ENCODE data around the gene DAO.

The DAO gene

DNA sequence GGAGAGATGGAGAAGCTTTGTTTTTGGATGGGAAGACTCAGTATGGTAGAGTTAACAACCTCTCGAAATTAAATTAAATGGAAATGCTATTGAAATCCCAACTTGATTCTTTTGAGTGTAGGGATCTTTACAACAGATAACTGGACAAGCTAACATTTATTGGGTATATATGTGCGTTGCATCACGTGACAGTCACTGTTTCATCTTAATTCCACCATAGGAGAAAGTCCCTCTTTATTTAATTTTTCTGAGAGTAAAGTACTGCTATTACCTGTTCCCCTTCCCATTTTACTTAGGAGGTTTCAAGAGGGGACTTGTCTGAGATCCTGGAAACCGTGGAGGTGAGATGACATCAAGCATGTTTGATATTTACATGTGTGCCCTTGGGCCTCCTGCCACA is 11.1 kb upstream of the DAO start:
- H3K4me3 ChIP-seq (ENCODE audit: low read depth, low read length) = no peak overlapping the region

GRCh38 chr12:108875280-108875679 is 4.6 kb upstream of the DAO start:
- H3K4me3 ChIP-seq (ENCODE audit: low read depth, low read length) = no peak overlapping the region

GRCh38 chr12:108875682-108876361 is 4.1 kb upstream of the DAO start:
- no peak overlapping the region for H3K4me3 ChIP-seq (ENCODE audit: low read depth, low read length)

- H3K4me3 ChIP-seq (ENCODE audit: low read depth, low read length) = no peak overlapping the region
Measured at GRCh38 chr12:108876550-108876949, 3.3 kb upstream of the DAO start.

GRCh38 chr12:108881953-108882352 is 2.1 kb downstream of the DAO start:
- H3K4me3 ChIP-seq (ENCODE audit: low read depth, low read length) = no peak overlapping the region

GRCh38 chr12:108884116-108885012 is 4.5 kb downstream of the DAO start:
- H3K4me3 ChIP-seq (ENCODE audit: low read depth, low read length) = no peak overlapping the region

DNA sequence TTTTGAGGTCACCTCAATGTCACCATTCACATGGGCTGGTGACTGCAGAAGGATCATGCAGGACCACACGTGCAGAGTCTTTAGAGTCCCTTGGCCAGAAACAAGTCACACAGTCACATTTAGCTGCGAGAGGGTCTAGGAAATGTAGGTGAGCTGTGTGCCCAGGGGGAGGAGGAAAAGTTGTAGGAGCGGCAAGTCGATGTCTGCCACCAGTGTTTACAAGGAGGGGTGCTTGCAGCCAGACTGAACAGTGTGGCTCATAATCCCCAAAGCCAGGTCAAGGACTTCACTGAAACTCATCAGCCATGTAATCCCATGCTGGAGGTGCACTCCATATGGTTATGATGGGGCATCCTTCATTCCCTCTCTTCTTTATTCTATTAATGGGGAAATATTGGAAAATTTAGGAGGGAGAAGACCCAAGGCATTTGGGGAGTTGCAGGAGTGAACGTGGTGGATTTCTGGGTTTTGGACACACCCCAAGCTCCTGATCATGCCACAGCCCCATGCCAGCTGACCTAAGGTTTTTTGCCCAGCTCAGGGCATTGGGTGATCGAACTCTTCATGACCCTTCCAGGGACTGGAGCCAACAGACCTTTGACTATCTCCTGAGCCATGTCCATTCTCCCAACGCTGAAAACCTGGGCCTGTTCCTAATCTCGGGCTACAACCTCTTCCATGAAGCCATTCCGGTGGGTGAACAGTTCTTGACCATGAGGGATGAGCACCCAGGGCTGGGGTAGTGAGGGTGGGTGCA is 7.2 kb downstream of the DAO start:
- H3K4me3 ChIP-seq (ENCODE audit: low read depth, low read length) = no peak overlapping the region

- no peak overlapping the region for H3K4me3 ChIP-seq (ENCODE audit: low read depth, low read length)
Measured at GRCh38 chr12:108888031-108888430, 8.1 kb downstream of the DAO start.

DNA sequence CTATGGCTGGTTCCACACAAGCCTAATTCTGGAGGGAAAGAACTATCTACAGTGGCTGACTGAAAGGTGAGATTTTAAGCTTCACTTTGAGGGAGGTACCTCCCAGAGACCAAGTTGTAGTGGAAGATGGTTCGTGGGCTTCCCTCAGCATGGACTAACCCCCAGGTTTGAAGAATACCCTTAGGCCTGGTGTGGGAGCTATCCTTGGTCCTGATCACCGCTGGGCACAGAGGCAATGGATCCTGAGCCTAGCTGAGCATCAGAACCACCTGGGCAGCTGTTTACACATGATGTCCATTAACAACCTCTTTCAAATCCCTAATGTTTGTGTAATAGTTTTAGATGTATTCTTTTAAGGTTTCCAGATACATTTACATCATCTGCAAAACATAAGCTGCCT is 10.3 kb downstream of the DAO start:
- no peak overlapping the region for H3K4me3 ChIP-seq (ENCODE audit: low read depth, low read length)

DNA sequence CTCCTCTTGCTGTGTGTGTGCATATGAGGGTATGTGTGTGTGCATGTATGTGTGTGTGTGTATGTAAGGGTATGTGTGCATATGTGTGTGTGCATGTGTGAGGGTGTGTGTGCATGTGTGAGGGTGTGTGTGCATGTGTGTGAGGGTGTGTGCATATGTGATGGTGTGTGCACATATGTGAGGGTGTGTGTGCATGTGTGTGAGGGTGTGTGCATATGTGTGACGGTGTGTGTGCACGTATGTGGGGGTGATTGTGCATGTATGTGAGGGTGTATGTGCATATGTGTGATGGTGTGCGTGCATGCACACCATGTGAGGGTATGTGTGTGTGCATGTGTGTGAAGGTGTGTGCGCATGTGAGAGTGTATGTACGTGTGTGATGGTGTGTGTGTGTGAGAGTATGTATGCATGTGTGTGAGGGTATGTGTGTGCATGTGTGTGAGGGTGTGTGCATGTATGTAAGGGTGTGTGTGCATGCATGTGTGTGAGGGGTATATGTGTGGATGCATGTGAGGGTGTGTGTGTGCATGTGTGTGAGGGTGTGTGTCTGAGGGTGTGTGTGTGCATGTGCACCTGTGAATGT is 15.4 kb downstream of the DAO start:
- H3K4me3 ChIP-seq (ENCODE audit: low read depth, low read length) = no peak overlapping the region

GRCh38 chr12:108896336-108896735 is 16.4 kb downstream of the DAO start:
- H3K4me3 ChIP-seq (ENCODE audit: low read depth, low read length) = no peak overlapping the region

GRCh38 chr12:108896817-108897216 is 16.9 kb downstream of the DAO start:
- H3K4me3 ChIP-seq (ENCODE audit: low read depth, low read length) = no peak overlapping the region

DNA sequence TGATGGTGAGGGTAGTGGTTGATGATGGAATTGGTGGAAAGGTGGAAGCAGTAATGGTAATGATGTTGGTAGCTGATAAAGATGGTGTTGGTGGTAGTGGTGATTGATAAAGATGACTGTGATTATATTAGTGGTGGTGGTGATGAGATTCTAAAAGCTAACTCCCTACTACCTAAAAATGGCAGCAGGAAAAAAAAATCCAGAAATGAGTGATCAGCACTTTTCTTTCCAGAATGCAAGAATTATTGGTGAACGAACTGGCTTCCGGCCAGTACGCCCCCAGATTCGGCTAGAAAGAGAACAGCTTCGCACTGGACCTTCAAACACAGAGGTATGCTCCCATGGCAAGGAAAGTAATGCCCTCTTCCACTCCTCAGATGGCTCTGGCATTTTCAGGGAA is 19.3 kb downstream of the DAO start:
- no peak overlapping the region for H3K4me3 ChIP-seq (ENCODE audit: low read depth, low read length)

GRCh38 chr12:108905725-108906124 is 25.8 kb downstream of the DAO start:
- no peak overlapping the region for H3K4me3 ChIP-seq (ENCODE audit: low read depth, low read length)

GRCh38 chr12:108906971-108907370 is 27.1 kb downstream of the DAO start:
- H3K4me3 ChIP-seq (ENCODE audit: low read depth, low read length) = no peak overlapping the region

DNA sequence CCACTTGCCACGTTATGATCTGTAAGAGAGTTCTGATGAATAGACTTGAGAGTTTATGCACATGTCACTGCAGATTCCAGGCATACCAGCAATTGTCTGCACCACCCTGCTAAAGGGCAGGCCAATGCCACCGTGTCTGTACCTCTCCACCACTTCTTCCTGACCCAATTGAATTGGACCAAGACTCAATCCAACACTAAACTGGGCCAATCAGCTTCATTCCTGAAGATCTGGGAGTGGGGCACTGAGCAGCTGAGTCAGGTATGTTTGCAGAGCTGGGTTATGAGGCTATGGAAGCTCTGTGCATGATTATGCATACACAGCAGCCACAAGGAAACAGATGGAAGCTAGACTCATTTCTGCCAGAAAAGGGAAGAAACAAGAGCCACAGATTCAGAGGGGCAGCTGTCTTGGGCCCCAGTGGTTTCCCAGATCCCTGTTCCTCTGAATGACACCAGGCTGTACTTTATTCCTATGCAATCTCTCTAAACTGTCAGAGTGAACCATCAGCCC is 28.0 kb downstream of the DAO start:
- no peak overlapping the region for H3K4me3 ChIP-seq (ENCODE audit: low read depth, low read length)

- H3K4me3 ChIP-seq (ENCODE audit: low read depth, low read length) = no peak overlapping the region
Measured at GRCh38 chr12:108910336-108910735, 30.4 kb downstream of the DAO start.

DNA sequence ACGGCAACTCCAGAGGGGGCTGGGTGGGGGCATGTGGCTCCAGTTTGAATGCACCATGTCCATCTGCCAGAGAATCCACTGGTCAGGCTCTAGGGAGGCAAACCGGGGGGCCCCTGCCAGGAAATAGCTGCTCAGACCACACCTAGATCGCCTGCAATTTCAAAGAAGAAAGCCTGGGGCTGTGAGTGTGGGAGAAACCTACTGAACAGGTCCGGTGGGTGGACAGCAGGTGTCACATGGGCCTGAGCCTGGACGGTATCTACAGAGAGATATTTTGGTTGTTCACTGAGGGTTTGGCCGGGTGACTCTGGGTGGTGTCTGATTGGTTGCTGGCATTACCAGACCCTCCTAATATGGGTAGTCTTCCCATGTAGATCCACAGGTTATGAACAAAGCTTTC is 32.0 kb downstream of the DAO start:
- no peak overlapping the region for H3K4me3 ChIP-seq (ENCODE audit: low read depth, low read length)

GRCh38 chr12:108912361-108912760 is 32.5 kb downstream of the DAO start:
- H3K4me3 ChIP-seq (ENCODE audit: low read depth, low read length) = no peak overlapping the region

DNA sequence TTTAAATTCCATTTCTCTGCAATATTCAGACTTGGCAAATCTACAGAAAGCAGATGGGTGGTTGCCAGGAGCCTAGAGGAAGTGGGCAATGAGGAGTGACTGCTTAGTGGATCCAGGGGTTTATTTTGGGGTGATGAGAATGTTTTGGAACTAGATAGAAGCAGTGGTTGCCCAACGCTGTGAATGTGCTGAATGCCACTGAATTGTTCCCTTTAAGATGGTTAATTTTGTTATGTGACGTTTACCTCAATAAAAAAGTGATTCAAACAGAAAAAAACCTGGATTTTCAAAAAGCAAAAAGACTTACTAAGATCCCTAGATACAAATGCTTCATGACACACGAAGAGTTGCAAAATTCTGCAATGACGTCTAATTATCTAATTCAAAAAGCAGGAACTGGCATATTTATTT is 34.2 kb downstream of the DAO start:
- H3K4me3 ChIP-seq (ENCODE audit: low read depth, low read length) = no peak overlapping the region

- H3K4me3 ChIP-seq (ENCODE audit: low read depth, low read length) = no peak overlapping the region
Measured at GRCh38 chr12:108915632-108916133, 35.8 kb downstream of the DAO start.
